H1 (cell line): ENCODE measurements around the gene AVP. TPM values are rescaled to one million over a fixed set of nuclear protein-coding genes. Genes with fewer than 3 reads are reported as not detected.

Experiments used
- CTCF ChIA-PET: fragments of 300-600 bp; sonication (Branson Sonifier 250); formaldehyde crosslinking; loops from one replicate; lab custom pipeline; 2021; ENCODE audit not compliant: partially characterized antibody; lab: Charles Lee
- POLR2A ChIA-PET: fragments of 300-600 bp; sonication (Branson Sonifier 250); formaldehyde crosslinking; loops from one replicate; lab custom pipeline; 2021; ENCODE audit warnings: inconsistent platforms; ENCODE audit not compliant: partially characterized antibody; lab: Charles Lee
- DNase-seq, 2 experiments: peaks; one replicate each; pipeline versions ENCODE4 v3.0.0 to v3.0.0-alpha.2; 2010 to 2022; ENCODE audit warnings: low spot score in 2 of 2, low read depth in 1 of 2, mixed read lengths in 1 of 2
- FAIRE-seq: peaks from 2 replicates; lab custom pipeline; 2011; peaks lifted over from hg19 to GRCh38; lab: Jason Lieb, UNC
- H2AFZ ChIP-seq: 2 replicates; pipeline ENCODE4 v1.8.1; 2012; ENCODE audit warnings: low read length, inconsistent platforms
- H2AK5ac ChIP-seq: 2 replicates; pipeline ENCODE4 v1.6.1; 2013; ENCODE audit warnings: low read depth, low read length
- H2BK120ac ChIP-seq: replicated peaks from 2 replicates; pipeline ENCODE3; 2013; ENCODE audit warnings: low read depth, low read length, inconsistent platforms
- H2BK12ac ChIP-seq: 2 replicates; pipeline ENCODE4 v1.6.1; 2013; ENCODE audit warnings: low read depth, low read length
- H2BK15ac ChIP-seq: 2 replicates; pipeline ENCODE4 v1.6.1; 2013; ENCODE audit warnings: low read length
- H2BK20ac ChIP-seq: 2 replicates; pipeline ENCODE4 v1.6.1; 2013; ENCODE audit warnings: low read length
- H2BK5ac ChIP-seq: 2 replicates; pipeline ENCODE4 v1.6.1; 2013; ENCODE audit warnings: low read depth, low read length
- H3K14ac ChIP-seq: 2 replicates; pipeline ENCODE4 v1.6.1; 2013; ENCODE audit warnings: inconsistent platforms; ENCODE audit not compliant: insufficient read length
- H3K18ac ChIP-seq: 2 replicates; pipeline ENCODE4 v1.6.1; 2013; ENCODE audit warnings: low read length; ENCODE audit errors: extremely low read depth
- H3K23ac ChIP-seq: 2 replicates; pipeline ENCODE4 v1.6.1; 2013; ENCODE audit warnings: inconsistent platforms; ENCODE audit not compliant: insufficient read length
- H3K23me2 ChIP-seq: 2 replicates; pipeline ENCODE4 v1.6.1; 2013; ENCODE audit warnings: low read depth, low read length
- H3K27ac ChIP-seq: 2 replicates; pipeline ENCODE4 v1.6.1; 2011; ENCODE audit warnings: low read depth, low read length, inconsistent platforms
- H3K27me3 ChIP-seq, 4 experiments: replicated peaks in 1 of 4; 1 replicate in 1 of 4; 2 replicates in 3 of 4; pipeline versions ENCODE4 v1.6.1 to v1.8.1; 2011 to 2013; ENCODE audit warnings: low read length in 3 of 4, mild to moderate bottlenecking in 3 of 4, inconsistent platforms in 2 of 4, mixed read lengths in 2 of 4, moderate library complexity in 1 of 4; ENCODE audit not compliant: control insufficient read depth in 3 of 4, insufficient read depth in 3 of 4; ENCODE audit errors: extremely low read depth in 1 of 4
- H3K36me3 ChIP-seq, 4 experiments: 2 replicates each; pipeline versions ENCODE4 v1.6.1 to v1.8.1; 2011 to 2013; ENCODE audit warnings: mild to moderate bottlenecking in 4 of 4, low read length in 3 of 4, moderate library complexity in 2 of 4, control low read depth in 1 of 4, inconsistent platforms in 1 of 4; ENCODE audit not compliant: insufficient read depth in 4 of 4, control insufficient read depth in 2 of 4
- H3K4ac ChIP-seq: replicated peaks from 2 replicates; pipeline ENCODE3; 2013; ENCODE audit warnings: low read length, low read depth, mixed read lengths, inconsistent platforms; ENCODE audit not compliant: insufficient read length
- H3K4me1 ChIP-seq, 4 experiments: replicated peaks in 1 of 4; 1 replicate in 1 of 4; 2 replicates in 3 of 4; pipeline versions ENCODE4 v1.6.1 to v1.8.1; 2011 to 2013; ENCODE audit warnings: low read length in 3 of 4, inconsistent platforms in 2 of 4, mixed read lengths in 1 of 4; ENCODE audit not compliant: insufficient read depth in 4 of 4, control insufficient read depth in 3 of 4
- H3K4me2 ChIP-seq, 2 experiments: 2 replicates each; pipeline versions ENCODE4 v1.6.1 to v1.8.1; 2011 to 2013; ENCODE audit warnings: low read depth in 2 of 2, low read length in 2 of 2, control low read depth in 1 of 2, inconsistent platforms in 1 of 2, mild to moderate bottlenecking in 1 of 2; ENCODE audit not compliant: insufficient read depth in 1 of 2
- H3K4me3 ChIP-seq, 4 experiments: fragments of 200-600, 300-600 bp in 1 of 4; sonication (generic), shearing (Covaris generic), sonication (Bioruptor Twin) in 1 of 4; 2 replicates each; pipeline versions ENCODE4 v1.5.1 to v1.8.1; 2011 to 2016; ENCODE audit warnings: low read length in 4 of 4, low read depth in 3 of 4, control low read depth in 2 of 4, inconsistent platforms in 2 of 4, mild to moderate bottlenecking in 2 of 4, mixed read lengths in 1 of 4, moderate library complexity in 1 of 4; ENCODE audit not compliant: insufficient read depth in 2 of 4; ENCODE audit errors: extremely low read depth in 1 of 4
- H3K56ac ChIP-seq: replicated peaks from 2 replicates; pipeline ENCODE3; 2013; ENCODE audit warnings: low read depth, mild to moderate bottlenecking, mixed read lengths, low read length, inconsistent platforms; ENCODE audit not compliant: insufficient read length
- H3K79me1 ChIP-seq: 2 replicates; pipeline ENCODE4 v1.6.1; 2013; ENCODE audit warnings: low read depth, low read length, control low read depth
- H3K79me2 ChIP-seq, 2 experiments: 2 replicates each; pipeline versions ENCODE4 v1.6.1 to v1.8.1; 2012 to 2013; ENCODE audit warnings: low read length in 2 of 2, mild to moderate bottlenecking in 2 of 2, inconsistent platforms in 1 of 2; ENCODE audit not compliant: insufficient read depth in 2 of 2, control insufficient read depth in 1 of 2
- H3K9ac ChIP-seq, 4 experiments: replicated peaks in 1 of 4; 1 replicate in 1 of 4; 2 replicates in 3 of 4; pipeline versions ENCODE4 v1.6.1 to v1.8.1; 2011 to 2013; ENCODE audit warnings: low read depth in 3 of 4, low read length in 3 of 4, control low read depth in 2 of 4, mild to moderate bottlenecking in 2 of 4, moderate library complexity in 2 of 4, inconsistent platforms in 1 of 4; ENCODE audit errors: extremely low read depth in 1 of 4
- H3K9me3 ChIP-seq, 2 experiments: 2 replicates each; pipeline versions ENCODE4 v1.6.1 to v1.8.1; 2012 to 2013; ENCODE audit warnings: mild to moderate bottlenecking in 2 of 2, moderate library complexity in 2 of 2, control low read depth in 1 of 2, inconsistent platforms in 1 of 2, low read depth in 1 of 2, low read length in 1 of 2, mixed read lengths in 1 of 2; ENCODE audit not compliant: insufficient read depth in 2 of 2
- H4K20me1 ChIP-seq, 2 experiments: replicated peaks in 1 of 2; 2 replicates each; pipeline versions ENCODE3 to v1.8.1; 2011 to 2013; ENCODE audit warnings: inconsistent platforms in 2 of 2, low read length in 2 of 2, mild to moderate bottlenecking in 1 of 2; ENCODE audit not compliant: insufficient read depth in 2 of 2, control insufficient read depth in 1 of 2
- H4K5ac ChIP-seq: 2 replicates; pipeline ENCODE4 v1.6.1; 2013; ENCODE audit warnings: low read length, low read depth, mixed read lengths, inconsistent platforms; ENCODE audit not compliant: insufficient read length
- H4K8ac ChIP-seq: 2 replicates; pipeline ENCODE4 v1.8.0; 2013; ENCODE audit warnings: mild to moderate bottlenecking, moderate library complexity, low read length, inconsistent platforms; ENCODE audit not compliant: insufficient read depth; ENCODE audit errors: extremely low read depth
- H4K91ac ChIP-seq: replicated peaks from 2 replicates; pipeline ENCODE3; 2013; ENCODE audit warnings: low read length, mixed read lengths, inconsistent platforms; ENCODE audit not compliant: insufficient read length
- CBX5 ChIP-seq: fragments of 300-800, 300-1000 bp; sonication (generic); IDR thresholded peaks from 2 replicates; pipeline ENCODE4 v1.7.1; 2016; ENCODE audit warnings: antibody characterized with exemption, low read length, low read depth
- POLR2A ChIP-seq, 2 experiments: IDR thresholded peaks; 1 replicate in 1 of 2; 2 replicates in 1 of 2; pipeline ENCODE4 v1.6.1; 2011; ENCODE audit warnings: low read depth in 2 of 2, low read length in 2 of 2, mild to moderate bottlenecking in 2 of 2; ENCODE audit errors: control extremely low read depth in 1 of 2
- ZNF274 ChIP-seq: IDR thresholded peaks from 2 replicates; pipeline ENCODE4 v1.7.0; 2012; ENCODE audit warnings: low read length, borderline replicate concordance; ENCODE audit errors: extremely low read depth
- WGBS, 2 experiments: shearing (Covaris generic) in 1 of 2; methylation state at CpG; one replicate each; pipeline versions ENCODE4 v1.1.6 to v1.1.7; 2013 to 2015; ENCODE audit warnings: low lambda C conversion rate in 2 of 2, mixed read lengths in 2 of 2, inconsistent platforms in 1 of 2, low coverage in 1 of 2, missing lambda C conversion rate in 1 of 2; ENCODE audit not compliant: insufficient replicate concordance in 2 of 2, insufficient coverage in 1 of 2, insufficient read length in 1 of 2; ENCODE audit errors: extremely low coverage in 1 of 2, missing lambda C conversion rate in 1 of 2; 5-methylcytosine and 5-hydroxymethylcytosine counted together
- polyA plus RNA-seq, 7 experiments: library from polyadenylated mRNA; depleted of rRNA in 3 of 7; stranded (reverse) in 5 of 7; unstranded in 2 of 7; fragments of >200 nt in 5 of 7; fragments of 200-250 nt in 2 of 7; gene quantifications; 1 replicate in 5 of 7; 2 replicates in 1 of 7; 4 replicates in 1 of 7; pipeline versions ENCODE4 v1.2.1 to v1.2.3, GENCODE V29; 2011 to 2013; ENCODE audit warnings: missing spikeins in 2 of 7, mixed read lengths in 2 of 7
- total RNA-seq: library from RNA; stranded (reverse); fragmentation: NEBNext Ultra II Directional; extraction: Animal tissue kit (Norgen Biotek cat#: 25700); gene quantifications from 2 replicates; pipeline ENCODE4 v1.2.1, GENCODE V29; 2021

The AVP gene
- total and polyA plus RNA-seq, 2 of the 8 experiments (the other 6 are each of a cell fraction or from before 2014, with no cell fraction given), result 0.18 TPM; not detected in 1

DNA sequence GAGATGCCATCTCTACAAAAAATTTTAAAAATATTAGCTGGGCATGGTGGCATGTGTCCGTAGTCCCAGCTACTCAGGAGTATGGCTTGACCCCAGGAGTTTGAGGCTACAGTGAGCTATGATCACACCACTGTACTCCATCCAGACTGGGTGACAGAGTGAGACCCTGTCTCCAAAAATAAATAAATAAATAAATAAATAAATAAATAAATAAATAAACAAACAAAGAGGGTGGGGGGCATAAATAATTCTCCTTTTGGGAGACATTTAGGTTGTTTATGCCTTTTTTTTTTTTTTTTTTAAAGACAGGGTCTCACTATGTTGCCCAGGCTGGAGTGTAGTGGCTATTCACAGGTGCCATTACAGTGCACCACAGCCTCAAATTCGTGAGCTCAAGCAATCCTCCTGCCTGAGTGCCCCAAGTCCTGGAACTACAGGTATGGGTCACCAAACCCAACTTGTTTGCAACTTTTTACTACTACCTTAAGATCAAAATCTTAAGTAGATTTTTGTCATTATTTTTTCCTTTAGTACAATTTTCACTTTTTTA is 45.6 kb upstream of the AVP start:
- no peak overlapping the region for H2BK5ac ChIP-seq
- H3K9ac ChIP-seq, result no peak overlapping the region
- H3K79me1 ChIP-seq, result no peaks in the 10 kb centered on the region
- no peak overlapping the region for H2AK5ac ChIP-seq
- H4K8ac ChIP-seq, result no peak overlapping the region
- peaks cover 0 to 11% of the 10 kb centered on the region in 2 experiments; a peak in 2 of 4 replicates for H3K9me3 ChIP-seq
- H2BK20ac ChIP-seq, result no peak overlapping the region
- no peak overlapping the region for H3K4ac ChIP-seq
- H3K79me2 ChIP-seq, result no peaks in the 10 kb centered on the region
- H2BK12ac ChIP-seq, result no peak overlapping the region
- no peaks in the 10 kb centered on the region for H3K23me2 ChIP-seq
- DNase-seq (no peak), FAIRE-seq (no peak)
- 71% methylated on average over 2 of the region's 2 CpGs; no CpG with 5 or more reads in 1 of the 2 experiments for WGBS, 2 experiments
- H3K56ac ChIP-seq, result no peak overlapping the region
- no peak overlapping the region for H3K14ac ChIP-seq
- no peak overlapping the region for H3K18ac ChIP-seq
- no peak overlapping the region for H2AFZ ChIP-seq
- H3K23ac ChIP-seq, result no peak overlapping the region
- no peak overlapping the region for H3K27ac ChIP-seq
- no peak overlapping the region for H3K4me3 ChIP-seq
- H4K5ac ChIP-seq, result no peak overlapping the region
- H3K4me1 ChIP-seq, result no peaks in the 10 kb centered on the region
- peaks cover 0 to 1% (median 0%) of the 10 kb centered on the region in 4 experiments; a peak in 1 of 8 replicates for H3K36me3 ChIP-seq
- H3K27me3 ChIP-seq, result no peaks in the 10 kb centered on the region
- H2BK120ac ChIP-seq, result no peak overlapping the region
- no peak overlapping the region for H3K4me2 ChIP-seq
- CTCF ChIA-PET, result interaction anchor here (0.6 to 4.1 kb wide), 6 partner anchors 13 to 360 kb away, joined by 3 to 38 read pairs (median 4); no protein-coding TSS in a partner anchor
- H4K20me1 ChIP-seq, result no peaks in the 10 kb centered on the region
- no peak overlapping the region for H2BK15ac ChIP-seq
- H4K91ac ChIP-seq, result no peak overlapping the region
- POLR2A ChIA-PET, result interaction anchor here (0.6 to 1.6 kb wide), 3 partner anchors 81 to 1029 kb away, joined by 3 read pairs; partner anchors contain the start of gene STK35
- TF ChIP-seq POLR2A (IDR thresholded peaks at IDR 0.05; ENCODE audit: control extremely low read depth in 1 of 2, low read depth in 2 of 2, low read length in 2 of 2) (no peak), CBX5 (no peak), ZNF274 (no peak)
